ENCODE results near the gene RIMBP2. TPM values are rescaled to one million over a fixed set of nuclear protein-coding genes. Genes with fewer than 3 reads are reported as not detected.

RIMBP2 gene
- total and polyA plus RNA-seq, 4 donors, result 0.05 to 2.9 (median 0.95) TPM

DNA sequence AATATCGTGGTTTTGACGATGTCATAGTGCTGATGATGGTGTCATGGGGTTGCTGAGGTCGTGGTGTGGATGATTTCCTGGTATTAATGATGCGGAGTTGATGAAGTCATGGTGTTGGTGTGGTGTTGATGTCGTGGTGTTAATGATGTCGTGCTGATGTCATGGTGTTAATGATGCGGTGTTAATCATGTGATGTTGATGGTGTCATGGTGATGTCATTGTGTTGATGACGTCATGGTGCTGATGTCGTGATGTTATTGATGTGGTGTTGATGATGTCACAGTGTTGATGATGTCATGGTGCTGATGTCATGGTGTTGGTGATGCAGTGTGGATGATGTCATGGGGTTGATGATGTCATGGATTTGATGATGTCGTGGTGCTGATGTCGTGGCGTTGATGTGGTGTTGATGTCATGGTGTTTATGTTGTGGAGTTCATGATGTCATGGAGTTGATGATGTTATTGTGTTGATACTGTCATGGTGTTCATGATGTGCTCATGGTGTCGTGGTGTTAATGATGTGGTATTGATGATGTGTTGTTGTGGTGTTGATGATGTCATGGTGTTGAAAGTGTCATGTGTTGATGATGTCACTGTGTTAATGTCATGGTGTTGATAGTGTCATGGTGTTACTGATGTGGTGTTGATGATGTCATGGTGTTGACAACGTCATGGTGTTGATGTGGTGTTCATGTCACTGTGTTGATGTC lies 48.5 kb upstream of the RIMBP2 start:
- Histone ChIP-seq H3K36me3 (ENCODE audit: control insufficient read depth in 4 of 4, insufficient read depth in 4 of 4, low read length in 4 of 4) (no peaks in the 10 kb centered on the region), H3K9ac (ENCODE audit: insufficient read depth in 1 of 2, low read length in 2 of 2) (no peak overlapping the region), H3K4me3 (no peak overlapping the region), H3K4me1 (ENCODE audit: control insufficient read depth in 5 of 5, insufficient read depth in 5 of 5, low read length in 5 of 5) (no peaks in the 10 kb centered on the region), H3K27ac (ENCODE audit: low read depth in 1 of 2, low read length in 1 of 2) (no peak overlapping the region), H3K9me3 (ENCODE audit: control insufficient read depth in 4 of 4, insufficient read depth in 3 of 4, low read length in 3 of 4) (peaks cover 0 to 7% (median 1%) of the 10 kb centered on the region in 4 donors), H3K27me3 (ENCODE audit: control insufficient read depth in 3 of 3, insufficient read depth in 3 of 3, low read length in 2 of 3) (peaks cover 0 to 10% (median 0%) of the 10 kb centered on the region in 3 donors)
- 75 to 97% methylated on average over 14 of the region's 14 CpGs for WGBS, 2 donors
- TF ChIP-seq, protein P1, sequence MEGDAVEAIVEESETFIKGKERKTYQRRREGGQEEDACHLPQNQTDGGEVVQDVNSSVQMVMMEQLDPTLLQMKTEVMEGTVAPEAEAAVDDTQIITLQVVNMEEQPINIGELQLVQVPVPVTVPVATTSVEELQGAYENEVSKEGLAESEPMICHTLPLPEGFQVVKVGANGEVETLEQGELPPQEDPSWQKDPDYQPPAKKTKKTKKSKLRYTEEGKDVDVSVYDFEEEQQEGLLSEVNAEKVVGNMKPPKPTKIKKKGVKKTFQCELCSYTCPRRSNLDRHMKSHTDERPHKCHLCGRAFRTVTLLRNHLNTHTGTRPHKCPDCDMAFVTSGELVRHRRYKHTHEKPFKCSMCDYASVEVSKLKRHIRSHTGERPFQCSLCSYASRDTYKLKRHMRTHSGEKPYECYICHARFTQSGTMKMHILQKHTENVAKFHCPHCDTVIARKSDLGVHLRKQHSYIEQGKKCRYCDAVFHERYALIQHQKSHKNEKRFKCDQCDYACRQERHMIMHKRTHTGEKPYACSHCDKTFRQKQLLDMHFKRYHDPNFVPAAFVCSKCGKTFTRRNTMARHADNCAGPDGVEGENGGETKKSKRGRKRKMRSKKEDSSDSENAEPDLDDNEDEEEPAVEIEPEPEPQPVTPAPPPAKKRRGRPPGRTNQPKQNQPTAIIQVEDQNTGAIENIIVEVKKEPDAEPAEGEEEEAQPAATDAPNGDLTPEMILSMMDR (IDR thresholded peaks at IDR 0.05; ENCODE audit: control extremely low read depth, extremely low read depth), result no peak
- DNase-seq (peak; percentile 39 to 59 (median 42)), ATAC-seq (ENCODE audit: insufficient read depth, low FRiP score) (no peak)

DNA sequence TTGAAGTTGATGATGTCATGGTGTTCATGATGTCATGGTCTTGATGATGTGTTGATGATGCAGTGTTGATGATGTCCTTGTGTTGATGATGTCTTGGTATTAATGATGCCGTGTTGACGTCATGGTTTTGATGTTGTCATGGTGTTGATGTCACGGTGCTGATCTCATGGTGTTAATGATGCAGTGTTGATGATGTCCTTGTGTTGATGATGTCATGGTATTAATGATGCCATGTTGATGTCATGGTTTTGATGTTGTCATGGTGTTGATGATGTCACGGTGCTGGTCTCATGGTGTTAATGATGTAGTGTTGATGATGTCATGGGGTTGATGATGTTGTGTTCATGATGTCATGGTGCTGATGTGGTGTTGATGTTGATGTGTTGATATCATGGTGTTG lies 48.0 kb upstream of the RIMBP2 start:
- ATAC-seq (ENCODE audit: insufficient read depth, low FRiP score) (no peak), DNase-seq (peak in 2 of 3 donors; percentile 28 to 55)
- Histone ChIP-seq H3K27ac (ENCODE audit: low read depth in 1 of 2, low read length in 1 of 2) (no peak overlapping the region), H3K36me3 (ENCODE audit: control insufficient read depth in 4 of 4, insufficient read depth in 4 of 4, low read length in 4 of 4) (no peaks in the 10 kb centered on the region), H3K9ac (ENCODE audit: insufficient read depth in 1 of 2, low read length in 2 of 2) (no peak overlapping the region), H3K9me3 (ENCODE audit: control insufficient read depth in 4 of 4, insufficient read depth in 3 of 4, low read length in 3 of 4) (peaks cover 0 to 7% (median 1%) of the 10 kb centered on the region in 4 donors), H3K27me3 (ENCODE audit: control insufficient read depth in 3 of 3, insufficient read depth in 3 of 3, low read length in 2 of 3) (peaks cover 0 to 10% (median 0%) of the 10 kb centered on the region in 3 donors), H3K4me1 (ENCODE audit: control insufficient read depth in 5 of 5, insufficient read depth in 5 of 5, low read length in 5 of 5) (no peaks in the 10 kb centered on the region), H3K4me3 (no peak overlapping the region)
- 97 to 98% methylated on average over 4 of the region's 4 CpGs for WGBS, 2 donors
- TF ChIP-seq, protein P1 (IDR thresholded peaks at IDR 0.05; ENCODE audit: control extremely low read depth, extremely low read depth), result no peak

DNA sequence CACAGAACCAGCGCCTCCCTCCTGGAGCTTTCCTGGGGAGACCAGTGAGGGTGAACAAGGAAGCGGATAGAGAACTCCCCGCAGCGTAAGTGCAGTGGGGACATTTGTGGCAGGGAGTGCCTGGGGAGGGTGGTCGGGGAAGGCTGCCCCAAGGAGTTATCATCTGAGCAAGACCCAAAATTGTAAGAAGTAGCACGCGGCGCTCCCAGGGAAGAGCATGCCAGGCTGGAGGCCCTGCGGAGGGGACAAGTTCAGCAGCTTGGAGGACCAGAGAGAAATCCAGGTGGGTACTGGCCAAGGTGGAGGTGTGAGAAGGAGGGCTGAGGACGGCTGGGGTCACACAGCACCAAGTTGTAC lies 46.2 kb upstream of the RIMBP2 start:
- 37 to 65% methylated on average over 10 of the region's 10 CpGs for WGBS, 2 donors
- H3K9me3 ChIP-seq (ENCODE audit: control insufficient read depth in 4 of 4, insufficient read depth in 3 of 4, low read length in 3 of 4), result peaks cover 0 to 7% (median 1%) of the 10 kb centered on the region in 4 donors
- TF ChIP-seq, protein P1 (IDR thresholded peaks at IDR 0.05; ENCODE audit: control extremely low read depth, extremely low read depth), result no peak
- H3K4me3 ChIP-seq, result no peak overlapping the region
- peaks cover 0 to 10% (median 0%) of the 10 kb centered on the region in 3 donors for H3K27me3 ChIP-seq (ENCODE audit: control insufficient read depth in 3 of 3, insufficient read depth in 3 of 3, low read length in 2 of 3)
- no peaks in the 10 kb centered on the region for H3K4me1 ChIP-seq (ENCODE audit: control insufficient read depth in 5 of 5, insufficient read depth in 5 of 5, low read length in 5 of 5)
- DNase-seq, result no peak
- no peak overlapping the region for H3K9ac ChIP-seq (ENCODE audit: insufficient read depth in 1 of 2, low read length in 2 of 2)
- ATAC-seq (ENCODE audit: insufficient read depth, low FRiP score), result no peak
- H3K36me3 ChIP-seq (ENCODE audit: control insufficient read depth in 4 of 4, insufficient read depth in 4 of 4, low read length in 4 of 4), result no peaks in the 10 kb centered on the region
- no peak overlapping the region for H3K27ac ChIP-seq (ENCODE audit: low read depth in 1 of 2, low read length in 1 of 2)

Data from lung (tissue), 12 donors.